GM21526 (cell line): ENCODE results near the gene PRKAR2B.
A peak's percentile ranks its signal among the peaks of the same experiment; 100 is the strongest.

Experiments used
- ATAC-seq: cut with Tn5 transposase; IDR thresholded peaks from one replicate; pipeline ENCODE4 v1.9.1; 2021; ENCODE audit warnings: moderate library complexity; ENCODE audit not compliant: unreplicated experiment, low FRiP score

PRKAR2B gene

DNA sequence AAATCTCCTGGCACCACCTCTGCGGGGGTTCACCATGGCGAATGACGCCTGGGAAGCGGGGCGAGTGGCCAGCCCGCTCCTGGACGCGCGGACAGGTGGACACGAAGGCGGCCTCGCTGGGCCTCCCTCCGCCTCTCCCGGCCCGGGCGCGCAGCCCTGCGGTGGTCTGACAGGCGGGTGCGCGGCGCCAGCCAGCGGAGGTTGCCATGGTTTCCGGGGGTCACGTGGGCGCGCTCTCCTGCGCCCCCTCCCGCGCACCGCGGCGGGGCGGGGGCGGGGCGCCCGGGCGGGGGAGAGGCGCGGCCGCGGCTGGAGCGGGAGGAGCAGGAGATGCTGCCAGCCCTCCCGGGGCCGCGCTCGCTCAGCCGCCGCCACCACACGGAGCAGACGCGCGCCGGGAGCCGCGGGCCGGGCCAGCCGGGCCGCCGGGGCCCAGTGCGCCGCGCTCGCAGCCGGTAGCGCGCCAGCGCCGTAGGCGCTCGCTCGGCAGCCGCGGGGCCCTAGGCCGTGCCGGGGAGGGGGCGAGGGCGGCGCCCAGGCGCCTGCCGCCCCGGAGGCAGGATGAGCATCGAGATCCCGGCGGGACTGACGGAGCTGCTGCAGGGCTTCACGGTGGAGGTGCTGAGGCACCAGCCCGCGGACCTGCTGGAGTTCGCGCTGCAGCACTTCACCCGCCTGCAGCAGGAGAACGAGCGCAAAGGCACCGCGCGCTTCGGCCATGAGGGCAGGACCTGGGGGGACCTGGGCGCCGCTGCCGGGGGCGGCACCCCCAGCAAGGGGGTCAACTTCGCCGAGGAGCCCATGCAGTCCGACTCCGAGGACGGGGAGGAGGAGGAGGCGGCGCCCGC, at the start of gene PRKAR2B:
PRKAR2B (plus strand) TSS at position 359 of the 848 bp plus-strand sequence; CDS start at position 562, 203 bp downstream.
- peak; percentile 78 for ATAC-seq

- no peak for ATAC-seq
These were observed 49.7 kb upstream of the PRKAR2B start for GRCh38 chr7:106994833-106995232.

- no peak for ATAC-seq
These were observed 46.8 kb upstream of the PRKAR2B start for GRCh38 chr7:106997487-106998271.

DNA sequence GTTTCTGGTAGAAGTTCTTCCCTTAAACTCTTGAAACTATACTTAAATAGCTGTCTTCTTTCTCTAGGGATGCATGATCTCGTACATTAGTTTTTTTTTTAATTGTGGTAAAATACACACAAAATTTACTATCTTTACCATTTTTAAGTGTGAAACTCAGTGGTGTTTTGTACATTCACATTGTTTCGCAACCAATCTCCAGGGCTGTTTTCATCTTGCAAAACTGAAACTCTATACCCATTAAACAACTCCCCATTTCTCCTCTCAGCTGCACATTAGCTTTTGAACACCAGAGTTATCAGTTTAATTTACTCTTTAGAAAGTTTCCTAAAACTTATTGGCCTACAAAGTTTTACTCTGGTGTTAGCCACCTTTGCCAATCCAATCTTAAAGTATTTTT, 45.5 kb upstream of the PRKAR2B start:
- ATAC-seq = no peak

GRCh38 chr7:107001490-107001889, 43.0 kb upstream of the PRKAR2B start:
- no peak for ATAC-seq

- no peak for ATAC-seq
These were observed 42.4 kb upstream of the PRKAR2B start for GRCh38 chr7:107002126-107002525.

DNA sequence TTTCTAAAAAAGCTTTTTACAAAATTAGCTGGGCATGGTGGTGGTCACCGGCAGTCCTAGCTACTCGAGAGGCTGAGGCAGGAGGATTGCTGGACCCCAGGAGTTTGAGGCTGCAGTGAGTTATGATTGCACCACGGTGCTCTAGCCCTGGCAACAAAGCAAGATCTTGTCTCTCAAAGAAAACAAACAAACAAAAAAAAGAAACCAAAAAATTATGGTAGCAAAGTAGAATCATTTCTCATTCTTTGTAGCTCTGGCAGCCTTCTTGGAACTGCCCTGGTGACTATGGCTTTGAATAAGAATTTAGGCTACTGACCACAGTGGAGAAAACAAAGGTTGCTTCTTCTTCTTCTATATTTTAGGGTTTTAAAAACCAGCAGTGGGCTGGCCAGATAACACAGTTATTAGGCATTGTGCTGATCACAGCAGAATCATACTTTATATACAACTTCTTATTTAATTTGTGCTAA, 41.9 kb upstream of the PRKAR2B start:
- no peak for ATAC-seq

- no peak for ATAC-seq
These were observed 37.3 kb upstream of the PRKAR2B start for GRCh38 chr7:107007007-107007891.

DNA sequence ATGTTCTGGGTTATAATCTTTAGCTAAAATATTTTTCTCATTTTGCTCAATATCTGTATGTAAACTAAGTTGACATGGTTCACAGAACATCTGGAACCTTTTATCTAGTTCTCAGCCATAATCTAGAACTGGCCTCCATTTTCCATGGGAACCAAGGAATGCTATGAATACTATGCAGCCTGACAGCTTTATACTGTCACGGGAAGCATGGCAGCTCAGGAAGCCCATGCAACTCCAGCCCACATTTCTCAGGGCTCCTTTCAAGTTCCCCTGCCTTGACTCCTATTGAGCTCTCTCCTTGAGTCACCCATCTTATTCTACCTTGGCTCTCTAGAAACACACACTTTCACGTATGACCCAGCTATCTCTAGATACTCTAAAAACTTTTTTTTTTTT, 36.6 kb upstream of the PRKAR2B start:
- no peak for ATAC-seq

GRCh38 chr7:107009846-107010203, 34.7 kb upstream of the PRKAR2B start:
- no peak for ATAC-seq

- no peak for ATAC-seq
These were observed 31.8 kb upstream of the PRKAR2B start for GRCh38 chr7:107012691-107013090.

- no peak for ATAC-seq
These were observed 30.0 kb upstream of the PRKAR2B start for GRCh38 chr7:107014387-107015023.

DNA sequence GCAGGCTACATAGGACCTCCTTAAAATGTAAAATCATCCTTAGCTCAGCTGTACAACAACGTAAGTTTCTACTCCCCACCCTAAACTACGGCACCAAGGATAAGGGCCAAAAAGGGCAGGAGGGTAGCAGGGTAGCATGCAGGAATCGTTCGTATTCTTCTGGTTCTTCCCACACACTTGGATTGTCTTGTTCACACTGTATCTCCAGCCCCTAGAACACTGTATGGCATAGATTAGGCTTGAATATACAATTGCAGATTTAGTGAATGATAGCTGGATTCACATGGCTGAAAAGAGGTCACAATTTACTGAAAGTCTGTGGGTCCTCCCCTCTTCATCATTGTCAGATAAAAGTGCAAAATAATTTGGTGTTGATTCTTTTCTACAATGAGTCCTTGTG, 28.2 kb upstream of the PRKAR2B start:
- no peak for ATAC-seq

GRCh38 chr7:107017965-107018719, 26.4 kb upstream of the PRKAR2B start:
- no peak for ATAC-seq

DNA sequence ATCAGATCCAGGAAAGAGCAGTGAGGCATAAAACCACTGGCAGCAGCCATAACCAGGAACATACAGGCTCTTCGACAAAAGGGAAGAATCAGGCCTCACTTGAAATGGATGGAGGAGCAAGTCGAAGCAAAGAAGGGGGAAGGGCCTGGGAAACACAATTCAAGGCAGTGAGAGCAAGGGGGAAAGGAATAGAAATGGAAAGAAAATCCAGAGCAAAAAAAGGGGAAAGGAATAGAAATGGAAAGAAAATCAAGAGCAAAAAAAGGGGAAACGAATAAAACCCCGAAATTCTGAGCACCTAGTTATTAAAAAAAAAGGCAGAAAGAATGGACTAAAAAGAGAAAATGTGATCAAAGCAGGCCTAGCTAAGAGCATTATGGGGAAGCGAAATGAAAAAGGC, 24.1 kb upstream of the PRKAR2B start:
- no peak for ATAC-seq

- no peak for ATAC-seq
These were observed 22.9 kb upstream of the PRKAR2B start for GRCh38 chr7:107021600-107021999.

- ATAC-seq = no peak
These were observed 20.9 kb upstream of the PRKAR2B start for GRCh38 chr7:107023522-107024151.

DNA sequence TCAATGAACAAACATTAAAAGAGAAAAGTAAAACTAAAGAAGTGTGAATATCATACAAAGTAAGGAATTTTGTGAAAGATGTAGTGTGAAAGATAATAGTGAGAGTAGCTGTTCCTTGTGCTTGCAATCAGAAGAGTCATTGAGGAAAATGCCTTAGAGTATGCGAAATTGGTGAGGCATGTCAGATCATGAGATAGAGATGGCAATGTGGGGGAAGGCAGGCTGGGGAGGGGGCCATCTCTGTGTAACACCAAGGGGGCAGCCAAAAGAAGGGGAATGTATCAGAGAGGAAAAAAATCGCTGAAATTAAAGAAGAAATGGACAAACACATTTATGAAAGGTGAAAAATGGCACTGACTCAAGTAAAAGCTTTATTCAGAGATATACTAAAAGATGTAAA, 19.6 kb upstream of the PRKAR2B start:
- no peak for ATAC-seq
